ENCODE results near the gene PPID.
"Not testable (repeated sequence)": the region's sequence is repeated elsewhere in the genome, so short reads cannot be mapped to it uniquely, and the experiment has no call there.

The PPID gene

DNA sequence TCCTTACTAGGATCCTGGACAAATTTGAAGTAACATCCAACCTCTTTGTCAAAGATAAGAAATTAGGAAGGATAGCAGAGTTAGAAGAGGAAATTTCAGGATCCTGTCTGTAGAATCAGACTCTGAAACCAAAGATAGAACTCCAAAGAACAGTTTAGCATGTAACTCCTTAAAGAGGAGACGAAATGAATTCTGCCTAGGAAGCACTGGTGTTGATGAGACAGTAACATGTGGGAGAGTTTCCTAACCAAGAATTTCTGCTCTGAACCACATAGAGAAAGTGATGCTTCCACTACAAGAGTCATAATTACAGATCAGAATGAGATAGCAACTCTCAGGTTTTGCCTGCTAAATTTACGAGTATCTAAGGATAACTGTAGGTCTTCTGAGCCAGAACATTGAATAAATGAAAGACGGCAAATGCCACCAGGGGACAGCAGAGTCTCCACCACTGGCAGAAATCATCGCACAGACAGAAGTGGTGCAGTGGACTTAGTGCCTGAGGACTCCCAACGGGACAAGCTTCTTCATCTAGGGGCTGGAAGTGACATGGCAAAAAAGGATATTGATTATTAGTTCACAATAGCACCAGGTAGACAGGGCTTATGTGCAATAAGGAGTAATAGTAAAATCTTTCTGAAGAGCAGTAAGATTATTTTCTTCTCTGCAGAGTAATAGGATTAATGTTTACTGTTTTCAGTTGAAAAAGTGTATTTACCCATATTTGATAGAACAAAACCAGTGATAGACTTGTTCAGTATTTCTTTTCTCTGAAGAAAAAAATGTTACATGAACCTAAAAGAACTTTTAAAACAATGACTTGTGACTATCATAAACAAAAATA is 6.7 kb upstream of the PPID start:
- DNase-seq: peak; percentile 59 to 74

DNA sequence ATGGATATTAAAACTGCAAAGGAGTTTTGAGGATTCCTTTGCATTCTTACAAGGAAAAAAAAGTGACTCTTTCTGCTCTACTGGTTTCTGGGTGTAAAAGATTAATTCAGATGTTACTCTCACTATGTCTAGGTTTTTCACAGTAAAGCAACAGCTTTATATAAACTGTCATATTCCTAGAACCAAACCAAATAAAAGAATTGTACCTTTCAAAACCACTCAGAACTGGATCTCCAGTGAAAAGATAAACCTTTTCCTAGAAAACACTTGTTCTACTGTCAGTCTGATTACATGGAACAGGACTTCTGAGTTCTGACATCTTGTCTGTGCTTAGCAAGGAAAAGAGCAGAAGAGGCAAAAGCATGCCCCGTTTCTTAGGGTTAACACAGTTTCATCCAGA is 5.0 kb upstream of the PPID start:
- no peak for DNase-seq

GRCh38 chr4:158726633-158727032 is 3.4 kb upstream of the PPID start:
- DNase-seq: peak; percentile 14 to 56

- no peak for DNase-seq
Measured at GRCh38 chr4:158724637-158725036, 1.4 kb upstream of the PPID start.

DNA sequence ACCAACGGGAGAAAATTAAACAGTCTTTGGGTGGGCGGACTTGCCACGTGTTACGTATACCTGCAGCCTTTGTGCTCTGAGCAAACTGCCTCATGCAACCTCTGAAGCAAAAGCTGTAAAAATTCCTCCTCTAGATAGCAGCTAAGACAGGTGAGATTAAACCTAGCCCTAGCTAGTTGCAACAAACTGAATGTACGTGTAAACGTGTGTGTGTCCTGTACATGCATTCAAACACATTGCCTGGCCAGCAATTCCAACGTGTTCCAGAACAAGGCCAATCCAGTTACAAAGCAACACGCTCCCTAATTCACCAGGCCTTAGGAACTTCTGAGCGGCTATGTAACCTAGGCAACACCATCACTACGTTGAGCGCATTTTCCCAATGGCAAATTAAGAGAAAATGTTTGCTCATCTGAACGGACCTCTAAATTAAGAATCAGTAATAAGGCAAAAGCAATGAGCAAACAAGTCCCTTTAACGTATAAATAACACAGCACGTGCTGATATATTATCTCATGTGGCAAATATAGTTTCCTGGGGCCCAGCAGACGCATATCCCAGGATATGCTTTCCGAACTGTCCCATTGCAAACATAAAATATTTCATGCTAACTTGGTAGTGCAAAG is 792 bp downstream of the PPID start:
- DNase-seq: peak in 1 of 2 donors; percentile 25

DNA sequence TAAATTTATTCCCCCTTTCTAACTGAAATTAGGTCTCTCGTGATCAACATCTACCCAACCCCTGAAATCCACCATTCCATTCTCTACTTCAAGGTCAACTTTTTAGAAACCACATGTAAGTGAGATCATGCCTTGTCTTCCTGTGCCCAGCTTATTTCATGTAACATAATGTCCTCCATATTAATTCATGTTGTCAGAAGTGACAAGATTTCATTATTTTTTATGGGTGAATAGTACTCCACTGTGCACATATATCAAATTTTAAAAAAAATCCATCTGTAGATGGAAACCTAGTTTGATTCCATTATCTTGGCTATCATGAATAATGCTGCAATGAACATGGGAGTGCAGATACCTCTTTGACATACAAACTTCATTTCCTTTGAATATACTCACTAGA is 1.5 kb downstream of the PPID start:
- no peak for DNase-seq

DNA sequence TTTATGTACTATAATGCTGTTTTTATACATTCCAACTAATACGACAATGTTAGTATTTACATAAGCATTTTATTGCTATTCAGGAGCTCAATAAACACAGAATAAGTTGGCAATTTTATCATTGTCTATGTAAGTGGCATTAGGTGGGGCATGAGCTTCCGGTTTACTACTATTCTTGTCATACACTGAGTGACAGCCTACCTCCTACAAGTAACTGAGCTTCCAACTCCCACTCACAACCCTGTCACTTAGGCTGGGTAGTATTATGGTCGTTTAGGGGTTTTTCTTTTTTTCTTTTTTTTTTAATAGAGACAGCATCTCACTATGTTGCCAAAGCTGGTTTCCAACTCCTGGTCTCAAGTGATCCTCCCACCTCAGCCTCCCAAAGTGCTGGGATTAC is 7.4 kb downstream of the PPID start:
- peak; percentile 36 to 79 for DNase-seq

- DNase-seq: peak; percentile 70 to 74
Measured at GRCh38 chr4:158714937-158715336, 8.3 kb downstream of the PPID start.

- not testable (repeated sequence) for DNase-seq
Measured at GRCh38 chr4:158712622-158713021, 10.6 kb downstream of the PPID start.

- no peak for DNase-seq
Measured at GRCh38 chr4:158710814-158711213, 12.4 kb downstream of the PPID start.

- DNase-seq: no peak
Measured at GRCh38 chr4:158704274-158704673, 18.9 kb downstream of the PPID start.

DNA sequence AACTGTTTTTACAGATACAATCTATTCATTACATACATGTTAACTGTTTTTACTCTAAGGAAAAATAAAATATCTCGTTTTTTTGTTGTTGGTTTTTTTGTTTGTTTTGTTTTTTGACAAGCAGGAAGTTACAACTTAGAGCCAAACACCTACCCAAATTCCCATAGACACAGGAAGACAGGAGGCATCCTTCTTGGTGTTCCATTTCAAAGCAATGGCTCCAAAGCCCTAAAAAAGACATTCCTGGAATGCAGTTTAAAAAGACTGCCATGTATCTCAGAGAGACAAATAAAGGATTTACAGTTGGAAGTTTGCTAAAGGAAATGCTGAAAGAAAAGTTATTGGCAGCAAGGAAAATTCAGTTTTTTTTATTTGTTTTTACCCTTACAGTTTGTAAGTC is 34.4 kb downstream of the PPID start:
- DNase-seq: no peak

- DNase-seq: no peak
Measured at GRCh38 chr4:158682066-158682465, 41.1 kb downstream of the PPID start.

DNA sequence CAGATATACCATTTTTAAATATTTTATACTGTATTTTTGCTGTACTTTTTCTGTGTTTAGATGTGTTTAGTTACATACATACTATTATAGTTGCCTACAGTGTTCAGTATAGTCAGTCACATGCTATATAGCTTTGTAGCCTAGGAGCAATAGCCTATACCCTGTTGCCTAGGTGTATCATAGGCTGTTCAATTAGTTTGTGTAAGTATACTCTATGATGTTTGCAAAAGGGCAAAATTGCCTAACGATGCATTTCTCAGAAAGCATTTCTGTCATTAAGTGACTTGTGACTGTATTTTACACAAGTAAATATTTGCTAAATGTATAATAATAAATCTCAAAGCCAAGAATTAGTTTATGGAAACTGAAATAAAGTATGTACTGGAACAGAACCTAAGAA is 41.6 kb downstream of the PPID start:
- no peak for DNase-seq

DNA sequence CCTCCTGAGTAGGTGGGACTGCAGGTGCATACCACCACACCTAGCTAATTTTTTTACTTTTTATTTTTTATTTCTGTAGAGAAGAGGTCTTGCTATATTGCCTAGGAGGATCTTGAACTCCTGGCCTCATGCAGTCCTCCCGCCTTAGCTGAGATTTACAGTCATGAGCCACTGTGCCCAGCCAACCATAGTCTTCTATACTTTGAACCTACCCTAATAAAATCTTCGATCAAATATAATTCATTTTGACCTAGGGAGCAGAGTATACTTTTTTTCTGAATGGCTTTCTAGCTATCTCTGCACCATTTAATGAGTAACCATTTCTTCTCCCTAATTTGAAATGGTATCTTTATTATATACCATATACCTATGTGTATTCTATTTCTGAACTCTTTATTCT is 44.4 kb downstream of the PPID start:
- DNase-seq: no peak

DNA sequence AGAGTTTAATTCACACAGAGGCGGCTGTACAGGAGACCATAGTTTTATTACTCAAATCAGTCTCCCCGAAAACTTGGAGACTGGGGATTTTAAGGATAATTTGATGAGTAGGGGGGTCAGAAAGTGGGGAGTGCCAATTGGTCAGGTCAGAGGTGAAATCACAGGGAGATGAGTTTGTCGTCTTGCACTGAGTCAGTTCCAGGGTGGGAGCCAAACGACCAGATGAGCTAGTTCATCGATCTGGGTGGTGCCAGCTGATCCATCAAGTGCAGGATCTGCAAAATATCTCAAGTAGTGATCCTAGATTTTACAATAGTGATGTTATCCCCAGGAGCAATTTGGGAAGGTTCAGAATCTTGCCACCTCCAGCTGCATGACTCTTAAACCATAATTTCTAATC is 47.1 kb downstream of the PPID start:
- no peak for DNase-seq

- DNase-seq: no peak
Measured at GRCh38 chr4:158673633-158674032, 49.6 kb downstream of the PPID start.

DNA sequence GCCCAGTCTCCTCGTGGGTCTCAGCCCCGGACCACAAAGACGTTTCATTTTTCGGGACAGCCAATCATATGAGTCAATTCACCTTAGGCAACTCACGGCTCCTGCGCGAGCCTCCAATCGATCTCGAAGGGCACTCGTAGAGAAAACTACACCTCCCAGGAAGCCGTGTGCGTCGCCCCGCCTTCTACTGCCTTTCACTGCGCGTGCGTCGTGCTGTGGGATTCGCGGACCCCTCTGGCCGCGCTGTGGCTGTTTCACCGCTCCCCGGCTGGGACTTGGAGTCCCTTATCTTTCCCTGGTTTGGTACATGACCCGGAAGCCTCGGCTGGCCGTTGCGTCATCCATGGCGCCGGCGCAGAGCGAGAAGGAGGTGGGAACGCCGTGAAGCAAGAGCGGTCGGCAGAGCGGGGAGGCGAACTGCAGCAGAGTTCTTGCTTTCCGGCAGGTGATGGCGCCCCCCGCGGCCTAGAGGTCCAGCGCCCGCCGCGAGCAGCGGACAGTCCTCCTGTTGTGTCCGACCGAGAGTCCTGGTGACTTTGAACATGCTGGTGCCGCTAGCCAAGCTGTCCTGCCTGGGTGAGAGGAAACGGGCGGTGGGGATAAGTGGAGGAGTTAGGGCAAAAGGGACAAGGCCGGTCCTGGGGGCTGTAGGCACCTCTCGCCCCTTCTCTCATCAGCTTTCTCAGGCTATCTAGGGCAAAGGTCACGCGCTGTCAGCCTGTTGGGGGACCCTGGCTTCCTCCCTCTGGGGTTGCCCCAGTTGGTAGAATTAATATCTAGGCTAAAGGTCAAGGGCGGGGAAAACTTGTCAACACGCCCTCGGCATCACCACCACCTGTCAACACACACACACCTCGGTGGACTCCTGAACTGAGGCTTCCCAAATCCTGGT is 51.0 kb downstream of the PPID start, which contains the start of gene ETFDH:
Gene ETFDH (plus strand): TSS at position 382 of the 892 bp plus-strand sequence. CDS start 161 bp downstream, at position 543.
- DNase-seq: peak; percentile 99 to 100

GRCh38 chr4:158671665-158671914 is 51.6 kb downstream of the PPID start, which contains the start of gene C4orf46:
C4orf46 (minus strand) TSS chr4:158671887; CDS start chr4:158671801, 86 bp downstream.
- DNase-seq: no peak

- peak; percentile 32 to 42 for DNase-seq
Measured at GRCh38 chr4:158670975-158671664, 52.1 kb downstream of the PPID start.

- DNase-seq: no peak
Measured at GRCh38 chr4:158669310-158669709, 53.9 kb downstream of the PPID start.

GRCh38 chr4:158667651-158668198 is 55.5 kb downstream of the PPID start:
- DNase-seq: peak; percentile 65 to 81

GRCh38 chr4:158666892-158667291 is 56.3 kb downstream of the PPID start:
- DNase-seq: no peak
